GM15510 (cell line): ENCODE results near the gene GPR22.

Experiments used
- POLR2A ChIP-seq: IDR thresholded peaks from 3 replicates; pipeline ENCODE4 v1.6.1; 2011; ENCODE audit warnings: borderline replicate concordance; ENCODE audit not compliant: insufficient read length; ENCODE audit errors: extremely low read depth

GPR22 gene

GRCh38 chr7:107463139-107464078 is 6.4 kb upstream of the GPR22 start:
- TF ChIP-seq POLR2A, result no peak

- no peak for TF ChIP-seq POLR2A
Observed at GRCh38 chr7:107464666-107465226, 5.1 kb upstream of the GPR22 start.

GRCh38 chr7:107467972-107468371 is 1.9 kb upstream of the GPR22 start:
- TF ChIP-seq POLR2A, result no peak

DNA sequence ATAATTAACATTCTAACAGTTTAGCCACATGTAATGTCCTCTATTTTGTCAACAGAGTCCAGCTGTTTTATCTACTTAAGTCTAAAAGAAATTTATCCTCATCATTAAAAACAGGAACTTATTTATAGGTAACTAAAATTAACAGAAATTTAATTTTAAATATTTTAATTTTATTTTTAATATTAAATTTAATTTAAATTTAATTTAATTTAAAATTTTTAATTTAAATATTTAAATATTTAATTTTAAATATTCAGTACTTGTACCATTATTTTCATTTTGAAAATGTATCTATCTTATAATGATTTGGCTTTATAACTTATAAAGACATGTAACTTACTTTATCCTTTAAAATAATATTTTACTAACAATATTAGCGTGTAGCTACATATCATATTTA is 1.0 kb upstream of the GPR22 start:
- no peak for TF ChIP-seq POLR2A

GRCh38 chr7:107471292-107472070 is 1.6 kb downstream of the GPR22 start:
- no peak for TF ChIP-seq POLR2A

- TF ChIP-seq POLR2A, result no peak
Observed at GRCh38 chr7:107472116-107472515, 2.3 kb downstream of the GPR22 start.

GRCh38 chr7:107474104-107474521 is 4.3 kb downstream of the GPR22 start:
- no peak for TF ChIP-seq POLR2A

- TF ChIP-seq POLR2A, result no peak
Observed at GRCh38 chr7:107479303-107479702, 9.4 kb downstream of the GPR22 start.

- no peak for TF ChIP-seq POLR2A
Observed at GRCh38 chr7:107480932-107481331, 11.1 kb downstream of the GPR22 start.

DNA sequence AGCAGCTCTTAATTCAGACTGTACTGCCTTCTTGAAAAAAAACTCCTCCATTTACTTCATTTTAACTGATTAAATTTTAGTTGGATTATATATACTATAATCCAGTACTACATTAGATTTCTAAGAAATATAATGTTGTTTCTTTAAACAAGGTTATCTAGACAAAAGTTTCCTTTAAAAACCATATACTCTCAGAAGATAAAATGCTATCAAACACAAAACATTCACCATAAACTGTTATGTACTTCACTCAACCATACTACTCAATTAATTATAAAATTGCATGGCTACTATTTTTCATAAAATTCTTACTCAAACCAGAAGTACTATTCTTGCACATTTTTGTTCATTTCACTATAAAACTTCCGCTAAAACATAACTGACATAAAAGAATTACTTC is 12.7 kb downstream of the GPR22 start:
- no peak for TF ChIP-seq POLR2A

DNA sequence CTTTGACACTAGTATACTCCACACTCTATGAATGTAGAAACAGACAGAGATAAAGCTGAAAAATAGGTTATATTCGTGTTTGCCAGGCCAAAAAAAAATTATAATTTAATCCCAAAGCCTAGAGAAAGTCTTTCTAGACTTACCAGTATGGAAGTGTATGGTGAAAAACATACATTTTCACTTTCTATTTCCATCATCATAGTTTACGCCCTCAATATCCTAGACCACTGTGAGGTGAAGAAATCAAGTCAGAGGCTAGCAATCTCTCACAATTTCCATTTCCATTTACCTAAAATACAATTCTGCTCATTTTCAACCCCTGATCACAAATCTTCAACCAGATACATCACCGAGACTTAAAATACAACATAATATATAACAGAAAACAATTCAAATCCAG is 16.2 kb downstream of the GPR22 start:
- TF ChIP-seq POLR2A, result no peak

DNA sequence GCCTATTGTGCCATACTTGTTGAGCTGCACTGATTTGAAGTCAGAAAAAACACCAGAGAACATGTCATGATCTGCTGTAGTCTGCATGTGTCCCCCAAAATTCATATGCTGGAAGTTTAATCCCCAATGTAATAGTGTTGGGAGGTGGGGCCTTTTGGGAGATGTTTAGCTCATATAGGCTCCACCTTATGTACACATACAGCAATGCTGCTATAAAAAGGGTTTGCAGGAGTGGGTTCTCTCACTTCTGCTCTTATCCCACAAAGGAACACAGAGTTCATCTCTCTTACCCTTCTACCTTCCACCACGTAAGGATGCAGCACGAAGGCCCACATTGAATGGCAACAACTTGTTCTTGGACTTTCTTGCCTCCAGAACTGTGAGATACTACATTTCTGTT is 23.0 kb downstream of the GPR22 start:
- no peak for TF ChIP-seq POLR2A

- no peak for TF ChIP-seq POLR2A
Observed at GRCh38 chr7:107494315-107494751, 24.5 kb downstream of the GPR22 start.

DNA sequence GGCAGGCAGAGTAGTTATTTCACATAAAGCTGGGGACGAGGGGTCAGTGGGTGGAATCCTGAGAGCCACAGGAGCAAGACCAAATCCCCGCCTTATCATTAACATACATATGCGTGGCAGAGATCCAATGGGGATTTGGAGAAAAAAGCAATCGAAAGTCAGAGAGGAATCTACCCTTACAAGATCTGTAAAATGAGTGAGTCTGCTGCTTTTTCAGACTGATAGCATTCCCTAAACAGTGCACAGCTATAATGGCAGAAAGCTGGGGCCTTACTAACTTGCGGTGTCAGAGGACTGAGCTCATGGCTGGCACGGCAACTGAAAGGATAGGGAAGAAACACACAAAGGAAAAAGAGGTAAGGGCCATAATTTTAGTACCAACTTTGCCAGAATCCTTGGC is 25.0 kb downstream of the GPR22 start:
- TF ChIP-seq POLR2A, result no peak

GRCh38 chr7:107495516-107495915 is 25.7 kb downstream of the GPR22 start:
- TF ChIP-seq POLR2A, result no peak
